ENCODE data around the gene KDM2B.

DNA sequence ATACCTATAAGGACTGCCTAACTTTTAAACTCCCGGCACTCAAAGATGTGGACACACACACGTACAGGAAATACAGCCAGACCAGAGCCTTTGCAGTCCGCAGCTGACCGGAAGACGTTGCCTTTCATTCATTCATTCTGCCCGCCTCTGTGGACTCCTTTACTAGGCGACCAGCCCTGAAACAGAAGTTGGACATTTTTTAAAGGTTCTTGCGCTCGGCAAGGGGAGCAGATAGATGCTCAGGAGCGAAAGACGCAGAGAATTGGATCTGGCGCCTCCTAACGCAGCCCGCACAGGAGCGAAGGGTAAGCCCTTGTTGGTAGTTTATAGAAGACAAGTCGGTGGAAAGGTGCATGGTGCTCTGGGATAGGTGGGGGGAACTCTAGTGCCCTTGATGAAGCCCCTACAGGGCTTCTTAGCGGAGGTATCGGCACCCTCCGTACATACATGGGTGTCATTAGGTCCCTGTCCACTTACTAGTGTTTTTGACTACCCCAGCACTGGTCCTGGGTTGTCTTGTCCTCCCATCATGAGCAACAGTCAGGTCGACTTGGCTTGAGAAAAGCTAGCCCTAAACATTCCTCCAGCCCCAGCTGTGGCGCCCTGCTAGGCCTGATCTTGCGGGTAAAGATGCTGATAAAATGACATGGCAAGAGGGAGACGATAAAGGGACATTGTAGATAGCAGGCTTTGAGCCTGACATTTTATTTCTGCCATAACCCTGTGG, at the start of gene KDM2B:
- TF ChIP-seq, protein P1, sequence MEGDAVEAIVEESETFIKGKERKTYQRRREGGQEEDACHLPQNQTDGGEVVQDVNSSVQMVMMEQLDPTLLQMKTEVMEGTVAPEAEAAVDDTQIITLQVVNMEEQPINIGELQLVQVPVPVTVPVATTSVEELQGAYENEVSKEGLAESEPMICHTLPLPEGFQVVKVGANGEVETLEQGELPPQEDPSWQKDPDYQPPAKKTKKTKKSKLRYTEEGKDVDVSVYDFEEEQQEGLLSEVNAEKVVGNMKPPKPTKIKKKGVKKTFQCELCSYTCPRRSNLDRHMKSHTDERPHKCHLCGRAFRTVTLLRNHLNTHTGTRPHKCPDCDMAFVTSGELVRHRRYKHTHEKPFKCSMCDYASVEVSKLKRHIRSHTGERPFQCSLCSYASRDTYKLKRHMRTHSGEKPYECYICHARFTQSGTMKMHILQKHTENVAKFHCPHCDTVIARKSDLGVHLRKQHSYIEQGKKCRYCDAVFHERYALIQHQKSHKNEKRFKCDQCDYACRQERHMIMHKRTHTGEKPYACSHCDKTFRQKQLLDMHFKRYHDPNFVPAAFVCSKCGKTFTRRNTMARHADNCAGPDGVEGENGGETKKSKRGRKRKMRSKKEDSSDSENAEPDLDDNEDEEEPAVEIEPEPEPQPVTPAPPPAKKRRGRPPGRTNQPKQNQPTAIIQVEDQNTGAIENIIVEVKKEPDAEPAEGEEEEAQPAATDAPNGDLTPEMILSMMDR (IDR thresholded peaks at IDR 0.05), result no peak
- TF ChIP-seq EZH2 (IDR thresholded peaks at IDR 0.05; ENCODE audit: borderline replicate concordance, insufficient read depth, low read depth, low read length, poor library complexity, severe bottlenecking), result no peak
